HepG2 (cell line): Measurements from ENCODE around the gene KREMEN1. TPM values are rescaled to one million over a fixed set of nuclear protein-coding genes. Genes with fewer than 3 reads are reported as not detected.

Source experiments
- ATAD3A ChIP-seq: sonication (generic); formaldehyde crosslinking; IDR thresholded peaks from 2 replicates; pipeline ENCODE4 v1.4.0; 2020; ENCODE audit warnings: missing genetic modification reagents
- BHLHE40 ChIP-seq: IDR thresholded peaks from 2 replicates; pipeline ENCODE4 v1.6.1; 2011; ENCODE audit warnings: low read length, improper control_type of control experiment
- DRAP1 ChIP-seq: IDR thresholded peaks from 2 replicates; pipeline ENCODE4 v1.6.1; 2016; ENCODE audit warnings: missing genetic modification reagents, missing compliant biosample characterization
- ELF1 ChIP-seq: sonication (generic); formaldehyde crosslinking; IDR thresholded peaks from 2 replicates; pipeline ENCODE4 v1.4.0; 2020; ENCODE audit warnings: missing genetic modification reagents
- FOXM1 ChIP-seq: sonication (generic); formaldehyde crosslinking; IDR thresholded peaks from 2 replicates; pipeline ENCODE4 v1.5.0; 2020; ENCODE audit warnings: missing genetic modification reagents
- FOXO1 ChIP-seq: sonication (generic); formaldehyde crosslinking; IDR thresholded peaks from 2 replicates; pipeline ENCODE4 v1.4.0; 2020; ENCODE audit warnings: missing genetic modification reagents
- FOXP4 ChIP-seq: sonication (generic); formaldehyde crosslinking; IDR thresholded peaks from 2 replicates; pipeline ENCODE4 v1.4.0; 2020; ENCODE audit warnings: missing genetic modification reagents
- HNRNPLL ChIP-seq: fragments of 200-400 bp; formaldehyde crosslinking; IDR thresholded peaks from 2 replicates; pipeline ENCODE4 v1.6.1; 2017; ENCODE audit warnings: mild to moderate bottlenecking, low read depth, low read length; ENCODE audit not compliant: poor library complexity, severe bottlenecking
- IRF9 ChIP-seq: sonication (generic); formaldehyde crosslinking; IDR thresholded peaks from 2 replicates; pipeline ENCODE4 v1.8.0; 2022; ENCODE audit warnings: missing genetic modification reagents, mild to moderate bottlenecking, borderline replicate concordance
- KDM5B ChIP-seq: sonication (generic); formaldehyde crosslinking; IDR thresholded peaks from 2 replicates; pipeline ENCODE4 v1.4.0; 2020; ENCODE audit warnings: missing genetic modification reagents, mild to moderate bottlenecking, borderline replicate concordance
- NR2F6 ChIP-seq, 2 experiments: IDR thresholded peaks; 2 replicates each; pipeline ENCODE4 v1.6.1; 2016; ENCODE audit warnings: antibody characterized with exemption in 1 of 2, mild to moderate bottlenecking in 1 of 2
- RXRA ChIP-seq: sonication (generic); formaldehyde crosslinking; IDR thresholded peaks from 2 replicates; pipeline ENCODE4 v1.5.1; 2020; ENCODE audit warnings: missing genetic modification reagents
- RXRB ChIP-seq: IDR thresholded peaks from 2 replicates; pipeline ENCODE4 v1.6.1; 2016; ENCODE audit warnings: borderline replicate concordance, missing genetic modification reagents, missing compliant biosample characterization
- SNAPC2 ChIP-seq: sonication (generic); formaldehyde crosslinking; IDR thresholded peaks from 2 replicates; pipeline ENCODE4 v1.8.1; 2022; ENCODE audit warnings: mild to moderate bottlenecking, missing genetic modification reagents
- TBX2 ChIP-seq: sonication (generic); formaldehyde crosslinking; IDR thresholded peaks from 2 replicates; pipeline ENCODE4 v1.5.0; 2020; ENCODE audit warnings: missing genetic modification reagents, mild to moderate bottlenecking, borderline replicate concordance
- TRIM22 ChIP-seq: fragments of 450-650 bp; IDR thresholded peaks from 2 replicates; pipeline ENCODE4 v1.6.1; 2017
- ZBTB3 ChIP-seq: sonication (generic); formaldehyde crosslinking; IDR thresholded peaks from 2 replicates; pipeline ENCODE4 v1.4.0; 2020; ENCODE audit warnings: low read depth, mild to moderate bottlenecking, moderate library complexity, missing genetic modification reagents, borderline replicate concordance
- ZFP36L2 ChIP-seq: sonication (generic); formaldehyde crosslinking; IDR thresholded peaks from 2 replicates; pipeline ENCODE4 v1.4.0; 2020; ENCODE audit warnings: missing genetic modification reagents
- ZNF121 ChIP-seq: sonication (generic); formaldehyde crosslinking; IDR thresholded peaks from 2 replicates; pipeline ENCODE4 v1.5.0; 2020; ENCODE audit warnings: mild to moderate bottlenecking, missing genetic modification reagents
- ZNF124 ChIP-seq: sonication (generic); formaldehyde crosslinking; IDR thresholded peaks from 2 replicates; pipeline ENCODE4 v1.4.0; 2020; ENCODE audit warnings: missing genetic modification reagents
- ZNF253 ChIP-seq: sonication (generic); formaldehyde crosslinking; IDR thresholded peaks from 2 replicates; pipeline ENCODE4 v1.8.0; 2022; ENCODE audit warnings: mild to moderate bottlenecking, missing genetic modification reagents, borderline replicate concordance
- ZNF274 ChIP-seq: sonication (generic); formaldehyde crosslinking; IDR thresholded peaks from 2 replicates; pipeline ENCODE4 v1.5.1; 2020; ENCODE audit warnings: mild to moderate bottlenecking, missing genetic modification reagents
- ZNF329 ChIP-seq: sonication (generic); formaldehyde crosslinking; IDR thresholded peaks from 2 replicates; pipeline ENCODE4 v1.9.0; 2021; ENCODE audit warnings: low read depth, mild to moderate bottlenecking, missing genetic modification reagents
- ZNF331 ChIP-seq: sonication (generic); formaldehyde crosslinking; IDR thresholded peaks from 2 replicates; pipeline ENCODE4 v1.4.0; 2020; ENCODE audit warnings: missing genetic modification reagents
- ZNF468 ChIP-seq: sonication (generic); formaldehyde crosslinking; IDR thresholded peaks from 2 replicates; pipeline ENCODE4 v1.8.0; 2022; ENCODE audit warnings: mild to moderate bottlenecking, moderate library complexity, missing genetic modification reagents
- ZNF615 ChIP-seq: sonication (generic); formaldehyde crosslinking; IDR thresholded peaks from 2 replicates; pipeline ENCODE4 v1.5.0; 2020; ENCODE audit warnings: mild to moderate bottlenecking, missing genetic modification reagents, borderline replicate concordance
- ZNF883 ChIP-seq: sonication (generic); formaldehyde crosslinking; IDR thresholded peaks from 2 replicates; pipeline ENCODE4 v1.5.1; 2020; ENCODE audit warnings: mild to moderate bottlenecking, missing genetic modification reagents; ENCODE audit errors: not compliant biosample characterization
- polyA plus RNA-seq, 8 experiments: library from polyadenylated mRNA; depleted of rRNA in 3 of 8; stranded (reverse) in 7 of 8; unstranded in 1 of 8; fragments of >200 nt; fragmentation: Illumina TruSeq in 4 of 8; extraction: Trizol in 4 of 8; gene quantifications; 2 replicates each; pipeline versions ENCODE4 v1.2.1 to v1.2.3, GENCODE V29; 2011 to 2016; ENCODE audit warnings: low read depth in 4 of 8, missing spikeins in 1 of 8, mixed read lengths in 1 of 8; ENCODE audit not compliant: insufficient read depth in 1 of 8
- total RNA-seq, 5 experiments: library from RNA; depleted of rRNA; stranded (reverse); fragments of >200 nt; fragmentation: Illumina TruSeq; extraction: Trizol; gene quantifications; 2 replicates each; pipeline ENCODE4 v1.2.3, GENCODE V29; 2016; ENCODE audit warnings: low read depth in 1 of 5

KREMEN1 gene
- total and polyA plus RNA-seq, 2 of the 13 experiments (the other 11 are each of a cell fraction or from before 2014, with no cell fraction given): 9.8 to 13.8 TPM

GRCh38 chr22:29154364-29155048 is 81.7 kb downstream of the KREMEN1 start (continued):
- TF ChIP-seq ZNF274 (no peak), DRAP1 (CRISPR knock-in tag) (no peak), KDM5B (peak; percentile 39; the same call in 1 of the 2 replicates), FOXP4 (no peak), ZBTB3 (CRISPR knock-in tag) (no peak), FOXO1 (CRISPR knock-in tag) (peak; percentile 57; the same call in 1 of the 2 replicates), TRIM22 (no peak), RXRB (CRISPR knock-in tag) (peak; percentile 36; the same call in 1 of the 2 replicates), ZNF253 (CRISPR knock-in tag) (no peak), ZFP36L2 (CRISPR knock-in tag) (no peak), RXRA (CRISPR knock-in tag) (peak; percentile 51; the same call in 1 of the 2 replicates), IRF9 (CRISPR knock-in tag) (peak; percentile 36; the same call in 1 of the 2 replicates), ZNF883 (CRISPR knock-in tag) (peak; percentile 47), ZNF331 (CRISPR knock-in tag) (peak; percentile 28; the same call in 1 of the 2 replicates), HNRNPLL (peak; percentile 48), BHLHE40 (peak; percentile 30; the same call in 1 of the 2 replicates), ATAD3A (CRISPR knock-in tag) (no peak), ZNF124 (CRISPR knock-in tag) (no peak), ZNF329 (CRISPR knock-in tag) (no peak), ZNF468 (no peak), NR2F6 (IDR thresholded peaks at IDR 0.05) (no peak), NR2F6 (CRISPR knock-in tag; IDR thresholded peaks at IDR 0.05) (0 out of 2 replicates have a peak, but pooled peaks have one; percentile 32), SNAPC2 (CRISPR knock-in tag) (no peak), FOXM1 (CRISPR knock-in tag) (no peak), ELF1 (peak; percentile 67), TBX2 (peak; percentile 60; the same call in 1 of the 2 replicates), ZNF121 (CRISPR knock-in tag) (peak; percentile 47; the same call in 1 of the 2 replicates), ZNF615 (CRISPR knock-in tag) (no peak)
